Peyer's patch (tissue), 4 donors: ENCODE data around the gene TMEM184C. TPM values are rescaled to one million over a fixed set of nuclear protein-coding genes. Genes with fewer than 3 reads are reported as not detected.

Experiments used
- DNase-seq, 3 donors: peaks; one replicate each; pipeline ENCODE4 v3.0.0-alpha.2; 2017 to 2019
- H3K27ac ChIP-seq, 4 donors: fragments of 200-600 bp; sonication (generic); one replicate each; pipeline ENCODE4 v1.5.1; 2016 to 2019
- H3K27me3 ChIP-seq, 2 donors: fragments of 200-600 bp; sonication (generic); one replicate each; pipeline ENCODE4 v1.5.1; 2019
- H3K36me3 ChIP-seq, 3 donors: fragments of 200-600 bp; sonication (generic); one replicate each; pipeline ENCODE4 v1.5.1; 2016 to 2019
- H3K4me1 ChIP-seq, 4 donors: fragments of 200-600 bp; sonication (generic); one replicate each; pipeline ENCODE4 v1.5.1; 2016 to 2019
- H3K4me3 ChIP-seq, 4 donors: fragments of 200-600 bp; sonication (generic); 1 replicate in 3 of 4; 2 replicates in 1 of 4; pipeline ENCODE4 v1.5.1; 2016 to 2019; ENCODE audit warnings: mild to moderate bottlenecking in 1 of 4
- H3K9me3 ChIP-seq, 4 donors: fragments of 200-600 bp; sonication (generic); one replicate each; pipeline ENCODE4 v1.5.1; 2016 to 2019; ENCODE audit warnings: mild to moderate bottlenecking in 1 of 4
- CTCF ChIP-seq, 6 experiments: fragments of 450-650 bp in 4 of 6; fragments of 200-600 bp in 2 of 6; sonication (generic) in 1 of 6; IDR thresholded peaks; one replicate each; pipeline ENCODE4 v1.5.1; 2017 to 2019; ENCODE audit warnings: antibody characterized with exemption in 6 of 6, mild to moderate bottlenecking in 3 of 6, moderate library complexity in 1 of 6
- POLR2A ChIP-seq, 2 donors: fragments of 450-650 bp; IDR thresholded peaks; one replicate each; pipeline ENCODE4 v1.5.1; 2017; ENCODE audit warnings: antibody characterized with exemption in 2 of 2, mild to moderate bottlenecking in 2 of 2, moderate library complexity in 2 of 2
- total RNA-seq, 4 donors: library from RNA; depleted of rRNA; stranded (reverse); fragments of >200 nt; gene quantifications; one replicate each; pipeline ENCODE4 v1.1.0, GENCODE V29; 2016

Gene TMEM184C
- total RNA-seq, 4 donors from 2014 or later: 23.7 to 38.0 (median 27.9) TPM

GRCh38 chr4:147578593-147578992, 38.6 kb upstream of the TMEM184C start:
- no peaks in the 10 kb centered on the region for H3K9me3 ChIP-seq
- H3K4me1 ChIP-seq: no peaks in the 10 kb centered on the region
- no peaks in the 10 kb centered on the region for H3K27me3 ChIP-seq
- no peaks in the 10 kb centered on the region for H3K36me3 ChIP-seq
- no peak overlapping the region for H3K4me3 ChIP-seq
- DNase-seq: no peak
- H3K27ac ChIP-seq: no peak overlapping the region
- TF ChIP-seq POLR2A (IDR thresholded peaks at IDR 0.05) (no peak), CTCF (IDR thresholded peaks at IDR 0.05) (no peak)

GRCh38 chr4:147580396-147580795, 36.8 kb upstream of the TMEM184C start:
- H3K4me1 ChIP-seq: no peaks in the 10 kb centered on the region
- H3K4me3 ChIP-seq: no peak overlapping the region
- H3K36me3 ChIP-seq: no peaks in the 10 kb centered on the region
- H3K27me3 ChIP-seq: no peaks in the 10 kb centered on the region
- no peaks in the 10 kb centered on the region for H3K9me3 ChIP-seq
- DNase-seq: no peak
- no peak overlapping the region for H3K27ac ChIP-seq
- TF ChIP-seq CTCF (IDR thresholded peaks at IDR 0.05) (no peak), POLR2A (IDR thresholded peaks at IDR 0.05) (no peak)

GRCh38 chr4:147581606-147582350, 35.4 kb upstream of the TMEM184C start:
- Histone ChIP-seq H3K4me1 (no peaks in the 10 kb centered on the region), H3K27ac (no peak overlapping the region), H3K4me3 (no peak overlapping the region), H3K36me3 (no peaks in the 10 kb centered on the region), H3K27me3 (no peaks in the 10 kb centered on the region), H3K9me3 (no peaks in the 10 kb centered on the region)
- no peak for DNase-seq
- TF ChIP-seq POLR2A (IDR thresholded peaks at IDR 0.05) (no peak), CTCF (IDR thresholded peaks at IDR 0.05) (no peak)

- Histone ChIP-seq H3K4me3 (no peak overlapping the region), H3K36me3 (no peaks in the 10 kb centered on the region), H3K4me1 (no peaks in the 10 kb centered on the region), H3K27me3 (no peaks in the 10 kb centered on the region), H3K27ac (no peak overlapping the region), H3K9me3 (no peaks in the 10 kb centered on the region)
- DNase-seq: no peak
- TF ChIP-seq POLR2A (IDR thresholded peaks at IDR 0.05): no peak
- TF ChIP-seq CTCF (IDR thresholded peaks at IDR 0.05): no peak
Observed at GRCh38 chr4:147582386-147583060, 34.7 kb upstream of the TMEM184C start.

GRCh38 chr4:147583876-147584275, 33.3 kb upstream of the TMEM184C start:
- Histone ChIP-seq H3K27me3 (no peaks in the 10 kb centered on the region), H3K4me1 (no peaks in the 10 kb centered on the region), H3K9me3 (no peaks in the 10 kb centered on the region), H3K27ac (no peak overlapping the region), H3K4me3 (no peak overlapping the region), H3K36me3 (no peaks in the 10 kb centered on the region)
- no peak for DNase-seq
- TF ChIP-seq CTCF (IDR thresholded peaks at IDR 0.05) (no peak), POLR2A (IDR thresholded peaks at IDR 0.05) (no peak)
